Measurements from ENCODE around the gene ARPC1A. TPM values are rescaled to one million over a fixed set of nuclear protein-coding genes. Genes with fewer than 3 reads are reported as not detected.
"Not testable (repeated sequence)": the region's sequence is repeated elsewhere in the genome, so short reads cannot be mapped to it uniquely, and the experiment has no call there.

ARPC1A gene
- polyA plus RNA-seq (2013), result 221 and 225 TPM in 2 replicates

DNA sequence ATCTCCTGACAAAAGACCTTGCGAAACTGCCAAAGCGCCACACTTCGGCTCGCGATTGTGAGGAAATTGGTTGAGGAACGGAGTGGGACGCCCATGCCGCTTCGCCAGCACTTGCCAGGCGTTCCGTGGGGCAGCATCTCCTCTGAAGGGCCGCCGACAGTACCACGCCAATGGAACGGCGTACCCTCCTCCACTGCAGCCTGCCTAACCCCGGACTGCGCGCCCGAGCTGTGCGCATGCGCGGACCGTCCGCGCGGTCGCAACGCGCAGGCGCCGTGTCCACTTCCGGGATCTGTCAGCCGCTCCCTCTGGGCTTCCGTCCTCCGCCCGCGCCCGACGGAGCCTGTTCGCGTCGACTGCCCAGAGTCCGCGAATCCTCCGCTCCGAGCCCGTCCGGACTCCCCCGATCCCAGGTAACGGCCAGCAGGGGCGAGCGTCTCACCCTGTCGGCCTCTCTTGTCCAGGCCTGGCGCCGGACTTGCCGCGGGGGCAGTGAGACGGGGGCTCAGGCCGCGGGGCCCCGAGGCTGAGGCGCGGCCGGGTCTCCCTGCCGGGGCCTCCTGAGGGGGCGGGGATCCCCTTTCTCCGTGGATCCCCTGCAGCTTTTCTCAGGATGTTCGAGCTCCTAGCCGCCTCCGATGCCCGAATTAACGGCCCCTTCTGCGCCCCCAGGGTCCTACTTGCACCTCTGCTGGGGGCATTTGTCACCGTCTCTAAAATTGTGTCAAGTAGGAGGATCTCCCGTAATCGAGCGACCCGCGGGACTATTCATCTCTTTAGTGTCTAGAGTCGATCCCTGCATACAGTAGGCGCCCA, at the start of gene ARPC1A:
ARPC1A (plus strand) TSS at position 307 of the 816 bp plus-strand sequence. CDS start 7,456 bp downstream, outside the sequence.
- H3K4ac ChIP-seq (ENCODE audit: low read depth, low read length), result peak within 1 kb of the TSS; percentile 59
- peak within 1 kb of the TSS; percentile 32 for H2BK5ac ChIP-seq (ENCODE audit: low read depth, low read length, poor library complexity)
- no peaks in the 10 kb centered on the region for H3K9me3 ChIP-seq (ENCODE audit: insufficient read depth, low read depth, low read length)
- peak; percentile 95 to 97 for DNase-seq
- H3K4me3 ChIP-seq (ENCODE audit: low read depth, low read length), result peak within 1 kb of the TSS; percentile 92
- H3K79me1 ChIP-seq (ENCODE audit: low read length), result peaks cover 10% of the 10 kb centered on the region
- H3K4me1 ChIP-seq (ENCODE audit: control insufficient read depth in 1 of 2, insufficient read depth in 2 of 2, low read length in 2 of 2), result peaks cover 2 to 4% of the 10 kb centered on the region in 2 experiments
- H3K27ac ChIP-seq (ENCODE audit: low read depth, low read length), result peak within 1 kb of the TSS; percentile 54
- H3K27me3 ChIP-seq (ENCODE audit: insufficient read depth, low read length), result no peaks in the 10 kb centered on the region
- H2BK12ac ChIP-seq (ENCODE audit: low read length), result no peak within 1 kb of the TSS
- H3K18ac ChIP-seq (ENCODE audit: low read length), result peak within 1 kb of the TSS; percentile 85
- H3K23ac ChIP-seq (ENCODE audit: low read length), result no peak within 1 kb of the TSS
- H3K36me3 ChIP-seq (ENCODE audit: control insufficient read depth in 1 of 2, insufficient read depth in 2 of 2, low read length in 2 of 2), result peaks cover 0 to 6% of the 10 kb centered on the region in 2 experiments
- peak within 1 kb of the TSS; percentile 85 for H3K4me2 ChIP-seq (ENCODE audit: low read length)
- H4K91ac ChIP-seq (ENCODE audit: low read depth, low read length), result peak within 1 kb of the TSS; percentile 79
- peak within 1 kb of the TSS; percentile 79 for H4K12ac ChIP-seq (ENCODE audit: low read depth, low read length)
- H2BK120ac ChIP-seq (ENCODE audit: insufficient read depth, low read length, poor library complexity), result peak within 1 kb of the TSS; percentile 58
- H2AK5ac ChIP-seq (ENCODE audit: low read length), result peak within 1 kb of the TSS; percentile 46
- peak within 1 kb of the TSS; percentile 97 for H3K9ac ChIP-seq (ENCODE audit: low read length)
- H3K14ac ChIP-seq (ENCODE audit: low read length), result peak within 1 kb of the TSS; percentile 91
- H2AFZ ChIP-seq (ENCODE audit: insufficient read depth, low read length, poor library complexity), result peak within 1 kb of the TSS; percentile 91
- peak within 1 kb of the TSS; percentile 96 for H4K8ac ChIP-seq (ENCODE audit: low read depth, low read length)
- peaks cover 21% of the 10 kb centered on the region for H3K79me2 ChIP-seq (ENCODE audit: control insufficient read depth, insufficient read depth, low read length, poor library complexity)
- WGBS (ENCODE audit: extremely low coverage, insufficient coverage, insufficient read length), result no CpG with 5 or more reads among the region's 82 CpGs

DNA sequence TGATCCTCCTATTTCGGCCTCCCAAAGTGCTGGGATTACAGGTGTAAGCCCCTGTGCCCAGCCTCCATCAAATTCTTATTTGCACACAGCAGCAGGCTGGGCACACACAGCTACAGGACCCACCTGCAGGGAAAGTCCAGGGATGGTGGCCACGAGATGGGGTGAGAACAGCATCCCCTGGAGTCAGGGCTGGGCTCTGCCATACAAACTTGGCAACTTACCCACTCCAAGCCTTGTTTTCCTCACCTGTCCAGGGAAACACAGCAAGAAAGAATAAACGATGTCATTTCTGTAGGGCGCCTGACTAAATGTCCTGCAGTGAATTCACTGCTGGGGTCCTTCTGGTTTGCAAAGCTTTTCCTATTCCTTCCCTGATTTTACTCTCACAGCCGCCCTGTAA, 47.5 kb upstream of the ARPC1A start:
- H3K27ac ChIP-seq (ENCODE audit: low read depth, low read length), result no peak overlapping the region
- H4K91ac ChIP-seq (ENCODE audit: low read depth, low read length), result no peak overlapping the region
- H2BK12ac ChIP-seq (ENCODE audit: low read length), result no peak overlapping the region
- no peak overlapping the region for H4K8ac ChIP-seq (ENCODE audit: low read depth, low read length)
- no peak overlapping the region for H2BK120ac ChIP-seq (ENCODE audit: insufficient read depth, low read length, poor library complexity)
- DNase-seq, result no peak
- no peak overlapping the region for H3K4me3 ChIP-seq (ENCODE audit: low read depth, low read length)
- H3K27me3 ChIP-seq (ENCODE audit: insufficient read depth, low read length), result no peaks in the 10 kb centered on the region
- no peak overlapping the region for H2AK5ac ChIP-seq (ENCODE audit: low read length)
- peaks cover 4 to 6% of the 10 kb centered on the region in 2 experiments for H3K4me1 ChIP-seq (ENCODE audit: control insufficient read depth in 1 of 2, insufficient read depth in 2 of 2, low read length in 2 of 2)
- H4K12ac ChIP-seq (ENCODE audit: low read depth, low read length), result no peak overlapping the region
- no peak overlapping the region for H3K4me2 ChIP-seq (ENCODE audit: low read length)
- no peaks in the 10 kb centered on the region for H3K36me3 ChIP-seq (ENCODE audit: control insufficient read depth in 1 of 2, insufficient read depth in 2 of 2, low read length in 2 of 2)
- WGBS (ENCODE audit: extremely low coverage, insufficient coverage, insufficient read length), result no CpG with 5 or more reads among the region's 5 CpGs
- H3K23ac ChIP-seq (ENCODE audit: low read length), result no peak overlapping the region
- no peaks in the 10 kb centered on the region for H3K79me1 ChIP-seq (ENCODE audit: low read length)
- H3K9ac ChIP-seq (ENCODE audit: low read length), result no peak overlapping the region
- no peak overlapping the region for H3K4ac ChIP-seq (ENCODE audit: low read depth, low read length)
- H3K14ac ChIP-seq (ENCODE audit: low read length), result no peak overlapping the region
- H3K79me2 ChIP-seq (ENCODE audit: control insufficient read depth, insufficient read depth, low read length, poor library complexity), result no peaks in the 10 kb centered on the region
- H2AFZ ChIP-seq (ENCODE audit: insufficient read depth, low read length, poor library complexity), result no peak overlapping the region
- H2BK5ac ChIP-seq (ENCODE audit: low read depth, low read length, poor library complexity), result no peak overlapping the region
- no peaks in the 10 kb centered on the region for H3K9me3 ChIP-seq (ENCODE audit: insufficient read depth, low read depth, low read length)
- H3K18ac ChIP-seq (ENCODE audit: low read length), result no peak overlapping the region

DNA sequence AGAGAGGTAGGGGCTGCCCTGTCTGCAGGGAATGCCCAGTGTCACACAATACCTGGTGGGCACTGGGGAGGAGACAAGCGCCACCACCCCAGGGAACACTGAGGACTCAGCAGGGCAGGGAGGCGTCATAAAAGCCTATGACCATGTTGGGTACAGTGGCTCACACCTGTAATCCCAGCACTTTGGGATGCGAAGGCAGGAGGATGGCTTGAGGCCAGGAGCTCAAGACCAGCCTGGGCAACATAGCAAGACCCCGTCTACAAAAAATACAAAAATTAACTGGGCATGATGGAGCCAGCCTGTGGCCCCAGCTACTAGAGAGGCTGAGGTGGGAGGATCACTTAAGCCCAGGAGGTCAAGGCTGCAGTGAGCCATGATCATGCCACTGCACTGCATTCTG, 41.5 kb upstream of the ARPC1A start:
- H3K4me1 ChIP-seq (ENCODE audit: control insufficient read depth in 1 of 2, insufficient read depth in 2 of 2, low read length in 2 of 2); H4K8ac ChIP-seq (ENCODE audit: low read depth, low read length); H3K4me2 ChIP-seq (ENCODE audit: low read length); H3K4ac ChIP-seq (ENCODE audit: low read depth, low read length); H2AFZ ChIP-seq (ENCODE audit: insufficient read depth, low read length, poor library complexity); H3K4me3 ChIP-seq (ENCODE audit: low read depth, low read length); H3K9me3 ChIP-seq (ENCODE audit: insufficient read depth, low read depth, low read length); H4K91ac ChIP-seq (ENCODE audit: low read depth, low read length); H3K14ac ChIP-seq (ENCODE audit: low read length); H3K36me3 ChIP-seq (ENCODE audit: control insufficient read depth in 1 of 2, insufficient read depth in 2 of 2, low read length in 2 of 2); H3K27ac ChIP-seq (ENCODE audit: low read depth, low read length); H3K23ac ChIP-seq (ENCODE audit: low read length); H2BK12ac ChIP-seq (ENCODE audit: low read length); H3K18ac ChIP-seq (ENCODE audit: low read length); H4K12ac ChIP-seq (ENCODE audit: low read depth, low read length); H3K9ac ChIP-seq (ENCODE audit: low read length); H2AK5ac ChIP-seq (ENCODE audit: low read length); H2BK5ac ChIP-seq (ENCODE audit: low read depth, low read length, poor library complexity); DNase-seq; H3K79me2 ChIP-seq (ENCODE audit: control insufficient read depth, insufficient read depth, low read length, poor library complexity); H3K27me3 ChIP-seq (ENCODE audit: insufficient read depth, low read length); H3K79me1 ChIP-seq (ENCODE audit: low read length); H2BK120ac ChIP-seq (ENCODE audit: insufficient read depth, low read length, poor library complexity): not testable (repeated sequence)
- no CpG with 5 or more reads among the region's 4 CpGs for WGBS (ENCODE audit: extremely low coverage, insufficient coverage, insufficient read length)

DNA sequence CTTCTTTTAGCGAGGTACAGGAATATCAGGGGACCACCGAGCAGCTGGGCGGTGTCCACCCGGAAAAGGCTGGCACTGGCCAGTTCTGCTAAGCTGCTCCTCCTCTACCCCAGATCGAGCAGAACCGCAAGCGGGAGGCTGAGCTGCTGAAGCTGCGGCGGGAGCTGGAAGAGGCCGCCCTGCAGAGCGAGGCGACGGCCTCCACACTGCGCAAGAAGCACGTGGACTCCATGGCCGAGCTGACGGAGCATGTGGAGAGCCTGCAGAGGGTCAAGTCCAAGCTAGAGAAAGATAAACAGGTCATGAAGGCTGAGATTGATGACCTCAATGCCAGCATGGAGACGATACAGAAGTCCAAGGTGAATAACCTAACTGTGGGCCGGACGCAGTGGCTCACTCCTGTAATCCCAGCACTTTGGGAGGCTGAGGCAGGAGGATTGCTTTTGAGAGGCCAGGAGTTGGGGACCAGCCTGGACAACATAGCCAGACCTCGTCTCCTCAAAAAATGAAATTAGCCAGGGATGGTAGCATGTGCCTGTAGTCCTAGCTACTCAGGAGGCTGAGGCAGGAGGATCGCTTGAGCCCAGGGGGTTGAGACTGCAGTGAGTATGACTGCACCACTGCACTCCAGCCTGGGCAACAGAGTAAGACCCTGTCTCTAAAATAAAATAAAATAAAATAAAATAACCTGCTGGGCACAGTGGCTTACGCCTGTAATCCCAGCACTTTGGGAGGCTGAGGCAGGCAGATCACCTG, 37.7 kb upstream of the ARPC1A start:
- no peak overlapping the region for H2AK5ac ChIP-seq (ENCODE audit: low read length)
- H3K27ac ChIP-seq (ENCODE audit: low read depth, low read length), result no peak overlapping the region
- H3K4me1 ChIP-seq (ENCODE audit: control insufficient read depth in 1 of 2, insufficient read depth in 2 of 2, low read length in 2 of 2), result no peaks in the 10 kb centered on the region
- H2AFZ ChIP-seq (ENCODE audit: insufficient read depth, low read length, poor library complexity), result no peak overlapping the region
- H3K4me2 ChIP-seq (ENCODE audit: low read length), result no peak overlapping the region
- no peaks in the 10 kb centered on the region for H3K79me1 ChIP-seq (ENCODE audit: low read length)
- no peak overlapping the region for H2BK12ac ChIP-seq (ENCODE audit: low read length)
- no peak for DNase-seq
- H3K27me3 ChIP-seq (ENCODE audit: insufficient read depth, low read length), result no peaks in the 10 kb centered on the region
- H3K23ac ChIP-seq (ENCODE audit: low read length), result no peak overlapping the region
- H2BK120ac ChIP-seq (ENCODE audit: insufficient read depth, low read length, poor library complexity), result no peak overlapping the region
- H2BK5ac ChIP-seq (ENCODE audit: low read depth, low read length, poor library complexity), result no peak overlapping the region
- no peak overlapping the region for H4K8ac ChIP-seq (ENCODE audit: low read depth, low read length)
- H4K91ac ChIP-seq (ENCODE audit: low read depth, low read length), result no peak overlapping the region
- WGBS (ENCODE audit: extremely low coverage, insufficient coverage, insufficient read length), result no CpG with 5 or more reads among the region's 23 CpGs
- H3K36me3 ChIP-seq (ENCODE audit: control insufficient read depth in 1 of 2, insufficient read depth in 2 of 2, low read length in 2 of 2), result no peaks in the 10 kb centered on the region
- no peak overlapping the region for H4K12ac ChIP-seq (ENCODE audit: low read depth, low read length)
- no peak overlapping the region for H3K14ac ChIP-seq (ENCODE audit: low read length)
- no peak overlapping the region for H3K4ac ChIP-seq (ENCODE audit: low read depth, low read length)
- H3K9ac ChIP-seq (ENCODE audit: low read length), result no peak overlapping the region
- H3K9me3 ChIP-seq (ENCODE audit: insufficient read depth, low read depth, low read length), result no peaks in the 10 kb centered on the region
- no peaks in the 10 kb centered on the region for H3K79me2 ChIP-seq (ENCODE audit: control insufficient read depth, insufficient read depth, low read length, poor library complexity)
- no peak overlapping the region for H3K18ac ChIP-seq (ENCODE audit: low read length)
- no peak overlapping the region for H3K4me3 ChIP-seq (ENCODE audit: low read depth, low read length)
